ENCODE data around the gene NAA35. TPM values are rescaled to one million over a fixed set of nuclear protein-coding genes. Genes with fewer than 3 reads are reported as not detected.
"Not testable (repeated sequence)": the region's sequence is repeated elsewhere in the genome, so short reads cannot be mapped to it uniquely, and the experiment has no call there.

NAA35 gene
- total RNA-seq, 1 donor from 2014 or later = 17.9 TPM

DNA sequence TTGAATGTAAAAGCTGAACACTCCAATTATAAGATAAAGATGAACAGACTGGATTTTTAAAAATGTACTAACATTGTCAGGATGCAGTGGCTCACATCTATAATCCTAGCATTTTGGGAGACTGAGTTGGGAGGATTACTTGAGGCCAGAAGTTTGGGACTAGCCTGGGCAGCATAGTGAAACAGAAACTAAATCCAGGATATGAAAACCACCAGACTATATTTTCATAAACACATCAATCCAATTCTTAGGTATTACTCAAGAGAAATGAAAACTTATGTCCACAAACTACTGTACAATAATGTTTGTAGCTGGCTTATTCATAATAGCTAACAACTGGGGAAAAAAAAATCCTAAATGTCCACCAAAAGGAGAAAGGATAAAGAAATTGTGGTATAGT lies 26.8 kb upstream of the NAA35 start:
- Histone ChIP-seq H3K4me3 (no peak overlapping the region), H3K27ac (replicated peaks) (no peak overlapping the region), H3K4me1 (no peaks in the 10 kb centered on the region), H3K9me3 (replicated peaks) (no peaks in the 10 kb centered on the region), H3K36me3 (no peaks in the 10 kb centered on the region), H3K27me3 (ENCODE audit: low read depth) (no peaks in the 10 kb centered on the region)
- TF ChIP-seq, protein P1, sequence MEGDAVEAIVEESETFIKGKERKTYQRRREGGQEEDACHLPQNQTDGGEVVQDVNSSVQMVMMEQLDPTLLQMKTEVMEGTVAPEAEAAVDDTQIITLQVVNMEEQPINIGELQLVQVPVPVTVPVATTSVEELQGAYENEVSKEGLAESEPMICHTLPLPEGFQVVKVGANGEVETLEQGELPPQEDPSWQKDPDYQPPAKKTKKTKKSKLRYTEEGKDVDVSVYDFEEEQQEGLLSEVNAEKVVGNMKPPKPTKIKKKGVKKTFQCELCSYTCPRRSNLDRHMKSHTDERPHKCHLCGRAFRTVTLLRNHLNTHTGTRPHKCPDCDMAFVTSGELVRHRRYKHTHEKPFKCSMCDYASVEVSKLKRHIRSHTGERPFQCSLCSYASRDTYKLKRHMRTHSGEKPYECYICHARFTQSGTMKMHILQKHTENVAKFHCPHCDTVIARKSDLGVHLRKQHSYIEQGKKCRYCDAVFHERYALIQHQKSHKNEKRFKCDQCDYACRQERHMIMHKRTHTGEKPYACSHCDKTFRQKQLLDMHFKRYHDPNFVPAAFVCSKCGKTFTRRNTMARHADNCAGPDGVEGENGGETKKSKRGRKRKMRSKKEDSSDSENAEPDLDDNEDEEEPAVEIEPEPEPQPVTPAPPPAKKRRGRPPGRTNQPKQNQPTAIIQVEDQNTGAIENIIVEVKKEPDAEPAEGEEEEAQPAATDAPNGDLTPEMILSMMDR (IDR thresholded peaks at IDR 0.05; ENCODE audit: borderline replicate concordance) = no peak
- intact Hi-C loops (cut with micrococcal nuclease) = no loop called here
- DNase-seq = no peak

DNA sequence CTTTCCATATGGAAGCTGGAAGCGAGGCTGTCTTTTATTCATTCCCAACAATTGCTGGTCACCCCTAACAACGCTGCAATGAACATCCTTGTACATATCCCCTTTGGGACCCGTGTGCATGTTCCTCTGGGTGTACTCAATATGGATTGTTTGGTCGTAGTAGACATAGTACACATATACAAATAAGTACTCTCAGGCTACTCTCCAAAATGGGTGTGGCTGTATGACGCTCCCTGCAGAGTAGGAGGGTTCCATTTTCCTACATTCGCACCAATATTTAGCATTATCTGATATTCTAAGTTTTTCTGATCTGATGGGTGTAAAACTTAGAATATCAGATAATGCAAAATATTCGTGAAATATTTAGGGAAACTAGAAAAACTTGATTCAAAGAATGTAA lies 23.2 kb upstream of the NAA35 start:
- H3K27me3 ChIP-seq (ENCODE audit: low read depth) = no peaks in the 10 kb centered on the region
- H3K4me3 ChIP-seq = no peak overlapping the region
- intact Hi-C loops (cut with micrococcal nuclease) = no loop called here
- TF ChIP-seq, protein P1 (IDR thresholded peaks at IDR 0.05; ENCODE audit: borderline replicate concordance) = no peak
- H3K9me3 ChIP-seq (replicated peaks) = no peaks in the 10 kb centered on the region
- H3K36me3 ChIP-seq = no peaks in the 10 kb centered on the region
- no peak for DNase-seq
- H3K4me1 ChIP-seq = no peaks in the 10 kb centered on the region
- H3K27ac ChIP-seq (replicated peaks) = no peak overlapping the region

DNA sequence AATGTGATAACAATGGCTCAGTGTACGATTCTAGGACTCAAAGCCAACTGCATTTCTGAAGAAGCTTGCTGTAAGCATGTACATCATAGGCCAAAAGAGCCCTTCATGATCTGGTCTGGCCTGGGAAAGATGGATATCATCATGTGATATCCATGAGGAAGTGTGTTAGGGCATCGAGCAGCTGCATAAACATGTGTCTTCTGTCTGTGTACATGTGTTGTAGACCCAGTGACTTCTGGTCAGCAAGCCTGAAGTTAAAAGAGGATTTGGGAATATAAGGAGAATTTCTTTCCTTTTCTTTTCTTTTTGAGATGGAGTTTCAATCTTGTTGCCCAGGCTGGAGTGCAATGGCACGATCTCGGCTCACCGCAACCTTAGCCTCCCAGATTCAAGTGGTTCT lies 15.5 kb upstream of the NAA35 start:
- Histone ChIP-seq H3K4me1 (peaks cover 4% of the 10 kb centered on the region), H3K36me3 (no peaks in the 10 kb centered on the region), H3K4me3 (no peak overlapping the region), H3K27ac (replicated peaks) (no peak overlapping the region), H3K27me3 (ENCODE audit: low read depth) (no peaks in the 10 kb centered on the region), H3K9me3 (replicated peaks) (no peaks in the 10 kb centered on the region)
- intact Hi-C loops (cut with micrococcal nuclease) = no loop called here
- TF ChIP-seq, protein P1 (IDR thresholded peaks at IDR 0.05; ENCODE audit: borderline replicate concordance) = no peak
- no peak for DNase-seq

DNA sequence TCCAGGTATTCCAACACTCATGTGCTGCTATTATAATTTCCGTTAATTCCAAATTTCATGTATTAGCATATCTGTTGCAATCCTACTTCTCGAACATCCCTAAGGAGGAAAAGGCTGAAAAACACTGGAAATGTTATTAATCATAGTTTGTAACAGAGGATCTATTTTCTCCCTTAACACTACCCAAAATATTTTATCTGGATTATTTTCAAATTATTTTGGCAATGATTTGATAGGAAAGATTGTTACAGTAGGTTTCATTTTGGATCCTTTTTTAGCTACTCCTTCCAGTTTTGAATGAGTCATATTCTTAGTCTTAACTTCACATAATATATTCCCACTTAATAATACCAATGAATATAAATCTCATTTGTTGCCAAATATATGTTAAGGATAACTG lies 13.9 kb upstream of the NAA35 start:
- TF ChIP-seq, protein P1 (IDR thresholded peaks at IDR 0.05; ENCODE audit: borderline replicate concordance) = no peak
- Histone ChIP-seq H3K27me3 (ENCODE audit: low read depth) (no peaks in the 10 kb centered on the region), H3K36me3 (no peaks in the 10 kb centered on the region), H3K4me1 (peaks cover 4% of the 10 kb centered on the region), H3K27ac (replicated peaks) (no peak overlapping the region), H3K9me3 (replicated peaks) (no peaks in the 10 kb centered on the region), H3K4me3 (no peak overlapping the region)
- intact Hi-C loops (cut with micrococcal nuclease) = no loop called here
- DNase-seq = no peak

DNA sequence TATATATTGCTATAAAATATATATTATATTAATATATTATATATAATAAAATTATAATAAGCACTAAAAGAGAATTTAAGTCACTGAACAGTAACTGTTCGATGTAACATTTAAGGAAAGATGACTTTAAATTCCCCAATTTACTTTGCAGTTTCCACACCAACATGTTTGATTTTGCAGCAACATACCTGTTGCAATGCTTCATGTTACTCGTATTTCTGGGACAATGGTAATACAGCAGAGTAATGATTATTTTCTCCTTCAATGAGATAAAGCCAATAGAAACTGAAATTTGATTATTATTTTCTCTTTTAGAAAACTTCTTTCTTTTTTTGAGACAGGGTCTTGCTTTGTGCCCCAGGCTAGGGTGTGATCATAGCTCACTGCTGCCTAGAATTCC lies 9.5 kb upstream of the NAA35 start:
- H3K9me3 ChIP-seq (replicated peaks) = no peaks in the 10 kb centered on the region
- TF ChIP-seq, protein P1 (IDR thresholded peaks at IDR 0.05; ENCODE audit: borderline replicate concordance) = no peak
- no peak overlapping the region for H3K27ac ChIP-seq (replicated peaks)
- no peaks in the 10 kb centered on the region for H3K27me3 ChIP-seq (ENCODE audit: low read depth)
- peaks cover 4% of the 10 kb centered on the region for H3K4me1 ChIP-seq
- H3K36me3 ChIP-seq = no peaks in the 10 kb centered on the region
- intact Hi-C loops (cut with micrococcal nuclease) = no loop called here
- DNase-seq = no peak
- H3K4me3 ChIP-seq = no peak overlapping the region

DNA sequence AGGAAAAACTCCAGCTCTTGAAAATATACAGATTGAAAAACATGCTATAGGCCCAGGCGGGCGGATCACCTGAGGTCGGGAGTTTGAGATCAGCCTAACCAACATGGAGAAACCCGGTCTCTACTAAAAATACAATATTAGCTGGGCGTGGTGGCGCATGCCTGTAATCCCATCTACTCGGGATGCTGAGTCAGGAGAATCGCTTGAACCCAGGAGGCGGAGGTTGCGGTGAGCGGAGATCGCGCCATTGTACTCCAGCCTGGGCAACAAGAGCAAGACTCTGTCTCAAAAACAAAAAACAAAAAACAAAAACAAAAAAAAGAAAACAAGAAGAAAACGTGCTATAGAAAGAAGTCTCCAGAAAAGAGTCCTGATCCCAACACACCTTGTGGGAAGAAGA lies 5.0 kb upstream of the NAA35 start:
- H3K4me3 ChIP-seq; H3K9me3 ChIP-seq (replicated peaks); H3K36me3 ChIP-seq; DNase-seq; H3K27me3 ChIP-seq (ENCODE audit: low read depth); intact Hi-C loops (cut with micrococcal nuclease); H3K4me1 ChIP-seq; H3K27ac ChIP-seq (replicated peaks): not testable (repeated sequence)

Measured in left ventricle myocardium inferior (tissue), 1 donor.